ENCODE measurements around the gene KLHDC8A.

DNA sequence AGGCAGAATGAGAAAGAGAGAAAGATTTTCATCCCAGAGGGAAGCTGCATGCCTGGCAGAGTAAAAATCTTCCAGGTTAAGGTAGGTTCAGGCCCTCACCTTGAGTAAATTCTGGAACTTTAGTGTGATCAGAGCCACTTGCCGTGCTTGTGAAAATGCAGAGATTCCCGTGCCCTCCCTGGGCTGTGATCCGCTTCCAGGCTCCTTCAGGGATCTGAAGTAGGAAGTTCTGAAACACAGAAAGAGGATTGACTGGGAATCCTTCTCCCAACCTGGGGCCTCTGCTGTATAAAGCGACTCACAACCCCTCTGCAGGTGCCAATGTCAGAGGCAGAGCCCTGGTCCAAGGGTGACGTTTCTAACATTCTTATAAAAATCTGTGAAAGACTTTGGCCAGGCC, 61.8 kb downstream of the KLHDC8A start:
- TF ChIP-seq, protein P1, sequence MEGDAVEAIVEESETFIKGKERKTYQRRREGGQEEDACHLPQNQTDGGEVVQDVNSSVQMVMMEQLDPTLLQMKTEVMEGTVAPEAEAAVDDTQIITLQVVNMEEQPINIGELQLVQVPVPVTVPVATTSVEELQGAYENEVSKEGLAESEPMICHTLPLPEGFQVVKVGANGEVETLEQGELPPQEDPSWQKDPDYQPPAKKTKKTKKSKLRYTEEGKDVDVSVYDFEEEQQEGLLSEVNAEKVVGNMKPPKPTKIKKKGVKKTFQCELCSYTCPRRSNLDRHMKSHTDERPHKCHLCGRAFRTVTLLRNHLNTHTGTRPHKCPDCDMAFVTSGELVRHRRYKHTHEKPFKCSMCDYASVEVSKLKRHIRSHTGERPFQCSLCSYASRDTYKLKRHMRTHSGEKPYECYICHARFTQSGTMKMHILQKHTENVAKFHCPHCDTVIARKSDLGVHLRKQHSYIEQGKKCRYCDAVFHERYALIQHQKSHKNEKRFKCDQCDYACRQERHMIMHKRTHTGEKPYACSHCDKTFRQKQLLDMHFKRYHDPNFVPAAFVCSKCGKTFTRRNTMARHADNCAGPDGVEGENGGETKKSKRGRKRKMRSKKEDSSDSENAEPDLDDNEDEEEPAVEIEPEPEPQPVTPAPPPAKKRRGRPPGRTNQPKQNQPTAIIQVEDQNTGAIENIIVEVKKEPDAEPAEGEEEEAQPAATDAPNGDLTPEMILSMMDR (conservative IDR thresholded peaks at IDR 0.05; ENCODE audit: low read depth, low read length), result no peak
- TF ChIP-seq MXI1 (IDR thresholded peaks at IDR 0.05; ENCODE audit: borderline replicate concordance, low read depth, low read length) (no peak), POLR2A (IDR thresholded peaks at IDR 0.05; ENCODE audit: low read depth, low read length) (no peak), RAD21 (IDR thresholded peaks at IDR 0.05; ENCODE audit: low read length) (no peak), CHD1 (IDR thresholded peaks at IDR 0.05; ENCODE audit: low read depth, low read length) (no peak), SMC3 (IDR thresholded peaks at IDR 0.05; ENCODE audit: low read depth, low read length) (no peak), MAFK (IDR thresholded peaks at IDR 0.05; ENCODE audit: low read depth, low read length) (no peak)
- TF ChIP-seq, protein P2, sequence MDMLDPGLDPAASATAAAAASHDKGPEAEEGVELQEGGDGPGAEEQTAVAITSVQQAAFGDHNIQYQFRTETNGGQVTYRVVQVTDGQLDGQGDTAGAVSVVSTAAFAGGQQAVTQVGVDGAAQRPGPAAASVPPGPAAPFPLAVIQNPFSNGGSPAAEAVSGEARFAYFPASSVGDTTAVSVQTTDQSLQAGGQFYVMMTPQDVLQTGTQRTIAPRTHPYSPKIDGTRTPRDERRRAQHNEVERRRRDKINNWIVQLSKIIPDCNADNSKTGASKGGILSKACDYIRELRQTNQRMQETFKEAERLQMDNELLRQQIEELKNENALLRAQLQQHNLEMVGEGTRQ (IDR thresholded peaks at IDR 0.05; ENCODE audit: low read depth, low read length), result no peak

Data from IMR-90 (cell line).